Measurements from ENCODE around the gene ARID2.

ARID2 gene

DNA sequence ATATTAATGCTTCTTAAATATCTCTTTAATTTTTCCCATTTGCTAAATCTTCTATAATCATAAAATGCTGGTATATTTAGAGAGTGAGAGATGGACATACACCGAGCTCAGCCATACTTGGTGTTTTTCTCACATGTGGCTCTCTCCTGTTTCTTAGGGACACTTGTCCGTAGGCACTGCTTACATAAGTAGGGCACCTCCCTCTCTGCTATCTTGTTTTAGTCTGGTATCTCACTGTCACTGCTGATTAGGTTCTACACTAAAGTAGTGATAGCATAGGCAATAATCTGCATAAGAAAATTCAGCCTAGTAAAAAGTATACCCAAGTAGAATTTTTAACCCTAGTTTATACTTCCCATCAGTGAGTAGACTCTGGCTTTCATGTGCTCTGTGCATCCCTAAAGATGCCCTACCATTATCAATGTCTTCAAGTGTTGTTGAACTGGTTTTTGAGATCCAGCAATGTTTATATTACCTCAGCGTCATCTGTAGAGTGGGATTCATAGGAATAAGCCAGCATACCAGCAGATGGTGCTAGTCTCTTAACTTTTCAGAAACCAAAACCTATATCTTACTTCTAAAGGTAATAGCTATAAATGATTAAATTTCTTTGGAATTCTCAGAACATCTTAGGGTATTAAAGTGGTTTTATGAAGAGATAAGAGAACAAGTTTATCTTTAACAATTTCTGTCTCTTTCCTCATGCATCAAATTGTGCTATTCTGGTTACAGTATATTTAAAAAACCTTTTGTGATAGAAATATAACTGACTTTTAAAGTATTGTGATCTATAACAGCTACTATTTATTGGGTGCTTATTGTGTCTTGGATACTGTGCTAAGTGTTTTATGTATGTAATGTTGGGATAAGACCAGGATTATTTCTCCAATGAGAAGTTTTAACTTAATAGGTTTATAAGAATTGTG lies 32.9 kb downstream of the ARID2 start:
- Histone ChIP-seq H3K4me1 (ENCODE audit: insufficient read depth, low read length) (no peaks in the 10 kb centered on the region), H3K9me3 (ENCODE audit: control insufficient read depth, insufficient read depth, low read length) (no peaks in the 10 kb centered on the region), H3K36me3 (ENCODE audit: insufficient read depth, low read length) (no peaks in the 10 kb centered on the region), H3K9ac (ENCODE audit: low read depth, low read length) (no peak overlapping the region)

DNA sequence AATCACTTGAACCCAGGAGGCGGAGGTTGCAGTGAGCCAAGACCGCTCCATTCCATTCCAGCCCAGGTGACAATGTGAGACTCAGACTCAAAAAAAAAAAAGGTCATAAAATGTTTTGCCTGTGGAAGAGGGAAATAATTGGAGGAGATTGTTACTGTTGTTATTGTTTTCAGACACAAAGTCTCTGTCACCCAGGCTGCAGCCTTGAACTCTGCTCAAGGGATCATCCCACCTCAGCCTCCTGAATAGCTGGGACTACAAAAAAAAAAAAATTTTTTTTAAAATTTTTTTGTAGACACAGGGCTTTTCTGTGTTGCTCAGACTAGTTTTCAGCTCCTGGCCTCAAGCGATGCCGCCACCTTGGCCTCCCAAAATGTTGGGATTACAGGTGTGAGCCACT lies 33.9 kb downstream of the ARID2 start:
- H3K36me3 ChIP-seq (ENCODE audit: insufficient read depth, low read length): no peaks in the 10 kb centered on the region
- no peaks in the 10 kb centered on the region for H3K4me1 ChIP-seq (ENCODE audit: insufficient read depth, low read length)
- H3K9me3 ChIP-seq (ENCODE audit: control insufficient read depth, insufficient read depth, low read length): no peaks in the 10 kb centered on the region
- no peak overlapping the region for H3K9ac ChIP-seq (ENCODE audit: low read depth, low read length)

DNA sequence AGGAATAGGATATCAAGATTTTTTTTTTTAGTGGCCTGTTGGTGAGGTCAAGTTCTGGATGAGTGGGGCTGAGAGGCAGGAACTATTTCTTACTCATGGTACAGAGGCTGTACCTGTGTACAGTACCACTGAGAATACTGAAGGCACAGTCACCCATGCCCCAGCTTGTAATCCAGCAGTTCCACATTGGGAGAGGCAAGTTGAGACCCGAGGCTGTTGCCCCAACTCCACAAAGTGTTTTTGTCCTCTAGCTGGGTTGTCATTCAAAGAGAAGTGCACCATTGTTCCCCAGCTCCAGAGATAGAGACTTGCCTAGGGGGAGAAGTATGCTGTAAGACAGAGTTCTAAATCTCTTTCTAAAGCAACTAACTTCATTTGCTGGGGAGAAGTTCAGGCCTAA lies 38.7 kb downstream of the ARID2 start:
- no peak overlapping the region for H3K9ac ChIP-seq (ENCODE audit: low read depth, low read length)
- H3K36me3 ChIP-seq (ENCODE audit: insufficient read depth, low read length): no peaks in the 10 kb centered on the region
- H3K4me1 ChIP-seq (ENCODE audit: insufficient read depth, low read length): no peaks in the 10 kb centered on the region
- H3K9me3 ChIP-seq (ENCODE audit: control insufficient read depth, insufficient read depth, low read length): no peaks in the 10 kb centered on the region

DNA sequence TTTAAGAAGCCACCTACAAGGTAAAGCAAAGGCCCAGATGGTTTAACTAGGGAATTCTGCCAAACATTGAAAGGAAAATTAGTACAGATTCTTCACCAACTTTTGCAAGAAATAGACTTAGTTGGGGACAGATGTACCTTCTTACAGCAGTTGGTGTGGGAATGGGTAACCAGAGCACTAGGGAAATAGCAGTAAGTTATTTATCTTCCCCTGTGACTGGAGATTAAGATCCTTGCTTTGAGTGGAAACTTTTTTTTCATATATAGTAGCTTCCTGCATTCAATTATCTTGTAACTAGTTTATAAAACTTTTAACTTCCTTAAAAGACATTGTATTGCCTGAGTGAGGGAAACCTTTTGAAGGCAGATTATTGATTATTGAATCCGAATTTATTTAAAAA lies 44.2 kb downstream of the ARID2 start:
- H3K9ac ChIP-seq (ENCODE audit: low read depth, low read length): no peak overlapping the region
- peaks cover 11% of the 10 kb centered on the region for H3K4me1 ChIP-seq (ENCODE audit: insufficient read depth, low read length)
- no peaks in the 10 kb centered on the region for H3K36me3 ChIP-seq (ENCODE audit: insufficient read depth, low read length)
- no peaks in the 10 kb centered on the region for H3K9me3 ChIP-seq (ENCODE audit: control insufficient read depth, insufficient read depth, low read length)

DNA sequence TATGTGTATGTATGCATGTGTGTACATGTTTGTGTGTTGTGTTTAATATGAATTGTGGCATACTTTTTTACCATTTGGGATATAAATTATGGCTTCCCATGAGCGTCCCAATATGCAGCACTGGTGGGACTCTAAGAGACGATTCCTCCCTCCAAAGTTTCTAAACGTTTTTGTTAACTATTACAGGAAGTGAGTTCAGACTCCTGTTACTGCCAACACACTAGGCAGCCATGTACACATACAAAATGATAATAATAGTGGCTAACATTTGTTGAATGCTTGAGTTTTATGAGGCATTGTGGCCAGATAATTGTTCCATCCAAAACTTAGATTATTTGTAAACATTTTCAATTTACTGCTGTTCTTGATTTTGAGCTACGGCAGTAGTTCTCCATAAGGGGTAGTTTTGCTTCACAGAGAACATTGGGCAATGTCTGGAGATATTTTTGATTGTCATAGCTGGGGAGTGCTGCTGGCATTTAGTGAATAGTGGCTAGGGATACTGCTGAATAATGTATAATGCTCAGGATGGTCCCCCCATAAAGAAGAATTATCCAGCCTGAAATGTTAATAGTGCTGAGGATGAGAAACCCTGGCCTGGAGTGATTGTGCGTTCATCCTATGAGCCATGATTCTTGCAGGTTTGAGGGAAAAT lies 45.1 kb downstream of the ARID2 start:
- no peaks in the 10 kb centered on the region for H3K36me3 ChIP-seq (ENCODE audit: insufficient read depth, low read length)
- H3K9ac ChIP-seq (ENCODE audit: low read depth, low read length): no peak overlapping the region
- peaks cover 11% of the 10 kb centered on the region for H3K4me1 ChIP-seq (ENCODE audit: insufficient read depth, low read length)
- H3K9me3 ChIP-seq (ENCODE audit: control insufficient read depth, insufficient read depth, low read length): no peaks in the 10 kb centered on the region

DNA sequence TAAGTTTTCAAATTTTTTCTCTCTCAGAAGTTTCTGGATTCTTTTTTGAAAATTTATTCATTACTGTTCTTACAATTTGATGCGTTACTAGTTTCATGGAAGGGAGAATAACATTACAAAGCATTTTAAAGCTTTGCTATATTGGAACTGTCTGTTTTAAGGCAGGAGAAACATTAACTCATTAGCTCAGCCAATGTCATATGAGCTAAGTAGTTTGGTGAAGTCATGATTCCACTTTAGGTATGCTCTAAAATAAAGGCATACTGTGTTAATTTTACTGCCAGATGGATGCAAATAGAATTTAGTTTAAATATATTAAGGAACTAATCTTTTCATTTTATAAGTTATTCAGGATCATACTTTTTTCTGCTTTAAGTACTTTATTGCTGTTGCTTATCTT lies 46.0 kb downstream of the ARID2 start:
- Histone ChIP-seq H3K9me3 (ENCODE audit: control insufficient read depth, insufficient read depth, low read length) (no peaks in the 10 kb centered on the region), H3K9ac (ENCODE audit: low read depth, low read length) (no peak overlapping the region), H3K36me3 (ENCODE audit: insufficient read depth, low read length) (no peaks in the 10 kb centered on the region), H3K4me1 (ENCODE audit: insufficient read depth, low read length) (peaks cover 11% of the 10 kb centered on the region)

DNA sequence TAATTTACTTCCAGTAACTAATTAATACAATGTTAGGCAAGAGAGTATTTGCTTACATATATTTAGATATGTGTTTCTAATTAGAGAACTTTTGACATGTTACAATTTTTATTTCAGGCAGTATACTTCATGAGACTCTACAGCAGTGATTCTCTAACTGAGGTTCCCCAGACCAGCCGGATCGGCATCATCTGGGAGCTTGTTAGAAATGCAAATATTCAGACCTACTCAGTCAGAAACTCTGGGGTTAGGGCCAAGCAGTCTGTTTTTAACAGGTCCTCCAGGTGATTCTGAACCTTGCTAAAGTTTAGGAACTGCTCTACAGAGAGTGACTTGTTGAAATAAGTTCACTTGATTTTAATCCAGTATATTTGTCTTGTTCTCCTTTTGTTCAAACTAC lies 46.5 kb downstream of the ARID2 start:
- Histone ChIP-seq H3K36me3 (ENCODE audit: insufficient read depth, low read length) (no peaks in the 10 kb centered on the region), H3K9ac (ENCODE audit: low read depth, low read length) (no peak overlapping the region), H3K9me3 (ENCODE audit: control insufficient read depth, insufficient read depth, low read length) (no peaks in the 10 kb centered on the region), H3K4me1 (ENCODE audit: insufficient read depth, low read length) (peaks cover 11% of the 10 kb centered on the region)

DNA sequence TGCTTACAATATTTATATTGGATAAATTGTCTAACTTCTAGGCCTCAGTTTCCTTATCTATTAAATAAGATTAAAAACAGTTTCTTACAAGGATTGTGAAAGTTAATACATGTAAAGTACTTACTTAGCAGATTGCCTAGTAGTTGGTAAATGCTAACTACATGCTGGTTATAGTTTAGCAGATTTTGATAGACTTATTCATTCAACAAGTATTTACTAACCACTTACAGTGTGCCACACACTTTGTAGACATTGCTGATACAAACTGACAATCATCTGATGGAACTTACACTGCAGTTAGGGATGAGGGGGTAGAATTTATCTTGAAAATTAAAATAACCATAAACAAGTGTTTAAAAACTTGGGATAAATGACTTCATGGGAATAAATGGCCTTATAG lies 50.4 kb downstream of the ARID2 start:
- H3K36me3 ChIP-seq (ENCODE audit: insufficient read depth, low read length): no peaks in the 10 kb centered on the region
- peaks cover 14% of the 10 kb centered on the region for H3K4me1 ChIP-seq (ENCODE audit: insufficient read depth, low read length)
- no peaks in the 10 kb centered on the region for H3K9me3 ChIP-seq (ENCODE audit: control insufficient read depth, insufficient read depth, low read length)
- no peak overlapping the region for H3K9ac ChIP-seq (ENCODE audit: low read depth, low read length)

DNA sequence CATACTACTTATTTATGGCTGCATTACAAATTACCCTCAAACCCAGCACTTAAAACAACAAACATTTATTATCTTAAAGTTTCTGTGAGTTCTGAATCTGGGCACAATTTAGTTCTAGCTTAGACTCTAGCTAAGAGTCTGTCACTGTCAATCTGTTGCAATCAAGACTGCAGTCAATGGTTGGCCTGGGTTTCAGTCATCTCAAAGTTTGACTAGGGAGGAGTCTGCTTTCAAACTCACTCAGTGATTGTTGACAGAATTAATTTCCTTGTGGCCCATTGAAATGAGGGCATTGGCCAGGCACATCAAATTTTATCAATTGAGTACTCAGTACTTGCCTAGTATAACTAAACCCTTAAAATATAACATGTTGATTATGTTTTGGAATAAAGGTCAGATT lies 51.6 kb downstream of the ARID2 start:
- Histone ChIP-seq H3K9me3 (ENCODE audit: control insufficient read depth, insufficient read depth, low read length) (no peaks in the 10 kb centered on the region), H3K36me3 (ENCODE audit: insufficient read depth, low read length) (no peaks in the 10 kb centered on the region), H3K9ac (ENCODE audit: low read depth, low read length) (no peak overlapping the region), H3K4me1 (ENCODE audit: insufficient read depth, low read length) (peaks cover 5% of the 10 kb centered on the region)

DNA sequence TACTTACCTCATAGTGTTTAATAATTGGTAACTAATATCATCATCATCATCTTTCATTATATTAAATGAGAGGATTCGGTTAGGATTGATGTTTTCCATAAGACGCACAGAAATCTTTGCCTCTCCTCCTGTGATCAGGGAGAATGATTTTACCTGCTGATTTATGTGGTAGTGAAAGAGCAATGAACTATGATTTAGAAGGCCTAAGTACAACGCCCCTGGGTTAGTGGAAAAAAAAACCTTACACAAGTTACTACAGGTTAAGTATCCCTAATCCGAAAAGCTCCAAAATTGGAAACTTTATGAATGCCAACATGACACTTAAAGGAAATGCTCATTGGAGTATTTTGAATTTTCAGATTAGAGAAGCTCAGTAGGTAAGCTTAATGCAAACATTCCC lies 55.8 kb downstream of the ARID2 start:
- Histone ChIP-seq H3K9ac (ENCODE audit: low read depth, low read length) (no peak overlapping the region), H3K9me3 (ENCODE audit: control insufficient read depth, insufficient read depth, low read length) (no peaks in the 10 kb centered on the region), H3K36me3 (ENCODE audit: insufficient read depth, low read length) (no peaks in the 10 kb centered on the region), H3K4me1 (ENCODE audit: insufficient read depth, low read length) (peaks cover 3% of the 10 kb centered on the region; the same call in 1 of the 2 replicates)

DNA sequence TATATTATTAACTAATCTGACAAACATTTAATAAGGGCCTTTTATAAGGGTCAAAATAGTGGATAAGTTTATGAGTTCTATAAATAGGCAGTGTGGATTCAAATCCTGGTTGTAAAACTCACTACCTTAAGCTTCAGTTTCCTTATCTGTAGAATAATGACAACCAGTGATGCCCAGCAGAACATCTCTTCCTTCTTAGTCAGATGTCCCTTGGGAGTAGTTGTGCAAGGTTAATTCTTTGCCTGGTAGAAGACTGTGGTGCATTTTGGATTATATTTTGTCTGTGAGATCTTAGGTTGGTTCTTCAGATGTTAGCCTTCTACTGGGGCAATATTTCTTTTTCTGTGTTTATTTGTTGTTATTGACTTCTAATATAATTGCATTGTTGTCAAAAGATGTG lies 59.5 kb downstream of the ARID2 start:
- no peaks in the 10 kb centered on the region for H3K9me3 ChIP-seq (ENCODE audit: control insufficient read depth, insufficient read depth, low read length)
- no peaks in the 10 kb centered on the region for H3K4me1 ChIP-seq (ENCODE audit: insufficient read depth, low read length)
- H3K9ac ChIP-seq (ENCODE audit: low read depth, low read length): no peak overlapping the region
- no peaks in the 10 kb centered on the region for H3K36me3 ChIP-seq (ENCODE audit: insufficient read depth, low read length)

DNA sequence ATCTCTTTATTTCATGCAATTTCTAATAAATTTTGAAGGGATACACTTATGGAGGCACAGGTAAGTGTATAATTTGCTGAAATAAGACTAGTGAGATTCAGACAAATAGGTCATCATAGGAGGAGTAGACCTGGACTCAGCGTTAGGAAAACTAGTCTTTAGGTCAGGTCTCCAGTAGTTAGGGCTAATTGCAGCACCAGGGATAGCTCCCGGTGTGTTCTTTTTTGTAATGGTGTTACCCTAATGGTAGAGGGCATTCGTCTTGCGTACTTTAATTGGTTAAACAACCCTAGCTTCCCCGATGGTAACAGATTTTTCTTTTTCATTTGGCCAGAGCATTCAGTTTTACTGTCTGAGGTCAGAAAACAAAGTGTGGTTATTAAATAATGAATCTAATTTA lies 64.9 kb downstream of the ARID2 start:
- Histone ChIP-seq H3K36me3 (ENCODE audit: insufficient read depth, low read length) (no peaks in the 10 kb centered on the region), H3K4me1 (ENCODE audit: insufficient read depth, low read length) (no peaks in the 10 kb centered on the region), H3K9me3 (ENCODE audit: control insufficient read depth, insufficient read depth, low read length) (no peaks in the 10 kb centered on the region), H3K9ac (ENCODE audit: low read depth, low read length) (no peak overlapping the region)

DNA sequence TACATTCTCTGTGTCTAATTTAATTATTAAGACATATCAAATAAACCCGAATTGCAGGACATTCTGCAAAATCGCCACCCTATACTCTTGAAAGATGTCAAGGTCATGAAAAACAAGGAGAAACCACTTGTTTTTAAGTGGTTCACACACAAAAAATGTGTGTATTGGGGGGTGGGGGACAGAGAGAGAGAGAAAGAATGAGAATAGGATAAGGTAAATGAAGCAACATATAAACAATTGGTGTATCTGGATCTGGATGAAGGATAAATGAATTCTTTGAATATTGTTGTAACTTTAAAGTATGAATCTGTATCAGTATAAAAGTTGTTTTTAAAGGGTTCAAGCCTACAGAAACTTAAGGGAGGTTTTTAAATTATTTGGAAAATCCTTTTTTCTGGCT lies 72.1 kb downstream of the ARID2 start:
- Histone ChIP-seq H3K4me1 (ENCODE audit: insufficient read depth, low read length) (no peaks in the 10 kb centered on the region), H3K9me3 (ENCODE audit: control insufficient read depth, insufficient read depth, low read length) (no peaks in the 10 kb centered on the region), H3K36me3 (ENCODE audit: insufficient read depth, low read length) (no peaks in the 10 kb centered on the region), H3K9ac (ENCODE audit: low read depth, low read length) (no peak overlapping the region)

DNA sequence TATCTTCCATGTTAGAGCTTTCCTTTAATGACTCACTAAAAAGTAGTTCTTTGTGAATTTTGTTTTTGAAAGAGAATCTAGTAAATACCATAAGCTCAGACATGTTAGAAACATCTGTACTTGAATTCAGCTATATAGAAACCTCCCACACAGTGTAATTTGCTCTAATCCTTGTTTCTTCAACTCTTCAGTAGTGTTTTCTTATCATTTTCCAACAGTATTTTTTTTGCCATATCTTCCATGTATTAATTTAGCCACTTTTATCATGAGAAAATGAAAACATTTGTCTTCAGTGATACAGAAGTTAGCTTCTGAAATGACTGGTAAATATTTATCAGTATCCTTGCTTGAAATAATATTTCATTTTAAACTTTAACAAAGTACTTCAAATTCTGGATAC lies 73.6 kb downstream of the ARID2 start:
- Histone ChIP-seq H3K36me3 (ENCODE audit: insufficient read depth, low read length) (no peaks in the 10 kb centered on the region), H3K4me1 (ENCODE audit: insufficient read depth, low read length) (no peaks in the 10 kb centered on the region), H3K9ac (ENCODE audit: low read depth, low read length) (no peak overlapping the region), H3K9me3 (ENCODE audit: control insufficient read depth, insufficient read depth, low read length) (no peaks in the 10 kb centered on the region)

DNA sequence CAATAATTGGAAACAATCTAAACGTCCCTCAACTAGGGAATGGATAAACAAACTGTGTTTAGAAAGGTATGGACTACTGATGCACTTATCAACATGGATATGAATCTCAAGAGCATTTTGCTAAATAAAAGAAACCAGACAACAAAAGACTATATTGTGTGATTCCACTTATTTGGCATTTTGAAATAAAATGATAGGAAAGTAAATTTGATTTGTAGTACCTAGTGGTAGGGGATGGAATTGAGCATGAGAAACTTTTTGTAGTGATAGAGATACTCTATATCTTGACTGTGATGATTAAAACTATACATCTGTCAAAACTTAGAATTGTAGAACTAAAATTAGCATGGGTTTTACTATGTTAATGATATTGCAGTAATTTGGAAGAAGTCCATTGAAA lies 87.1 kb downstream of the ARID2 start:
- Histone ChIP-seq H3K36me3 (ENCODE audit: insufficient read depth, low read length) (no peaks in the 10 kb centered on the region), H3K9ac (ENCODE audit: low read depth, low read length) (no peak overlapping the region), H3K9me3 (ENCODE audit: control insufficient read depth, insufficient read depth, low read length) (no peaks in the 10 kb centered on the region), H3K4me1 (ENCODE audit: insufficient read depth, low read length) (no peaks in the 10 kb centered on the region)
